Lower lobe of right lung (tissue), 2 donors: ENCODE results near the gene ZNF296. TPM values are rescaled to one million over a fixed set of nuclear protein-coding genes. Genes with fewer than 3 reads are reported as not detected.
A peak's percentile ranks its signal among the peaks of the same experiment; 100 is the strongest.

Source experiments
- ATAC-seq, 2 donors: fragments of 200-7000 bp; cut with Tn5 transposase; one replicate each; pipeline ENCODE4 v1.9.1; 2020 to 2022; ENCODE audit warnings: mild to moderate bottlenecking in 2 of 2, moderate library complexity in 2 of 2
- DNase-seq: peaks from one replicate; pipeline ENCODE4 v3.0.0-alpha.2; 2020
- H3K27ac ChIP-seq: fragments of 200-600 bp; one replicate; pipeline ENCODE4 v1.8.0; 2022
- H3K27me3 ChIP-seq: fragments of 200-600 bp; one replicate; pipeline ENCODE4 v1.8.0; 2022; ENCODE audit warnings: low read depth
- H3K36me3 ChIP-seq: fragments of 200-600 bp; one replicate; pipeline ENCODE4 v1.8.0; 2022; ENCODE audit warnings: mild to moderate bottlenecking
- H3K4me1 ChIP-seq: fragments of 200-600 bp; one replicate; pipeline ENCODE4 v1.8.0; 2022
- H3K4me3 ChIP-seq: fragments of 200-600 bp; one replicate; pipeline ENCODE4 v1.8.0; 2022; ENCODE audit warnings: mild to moderate bottlenecking
- H3K9me3 ChIP-seq: fragments of 200-600 bp; one replicate; pipeline ENCODE4 v1.8.0; 2022
- CTCF ChIP-seq: fragments of 200-600 bp; IDR thresholded peaks from one replicate; pipeline ENCODE4 v1.8.0; 2022; ENCODE audit warnings: antibody characterized with exemption, mild to moderate bottlenecking
- intact Hi-C: fragments of 100-400 bp; cut with DNase I; formaldehyde crosslinking; loops from one replicate; pipeline ENCODE4 v1.11.0; 2022
- total RNA-seq: library from RNA; stranded (reverse); fragmentation: NEBNext Ultra II Directional; extraction: Animal tissue kit (Norgen Biotek cat#: 25700); gene quantifications from one replicate; pipeline ENCODE4 v1.2.1, GENCODE V29; 2021
- donor health status: DM: no; HTN: yes; CAD: no; lungs with severe emphysema.

Gene ZNF296
- total RNA-seq, 1 donor from 2014 or later: 1.7 TPM

- no peak for TF ChIP-seq CTCF
- peak overlapping the region; percentile 80 for H3K27ac ChIP-seq
- peaks cover 47% of the 10 kb centered on the region for H3K4me1 ChIP-seq
- H3K36me3 ChIP-seq: peaks cover 15% of the 10 kb centered on the region
- no peaks in the 10 kb centered on the region for H3K9me3 ChIP-seq
- H3K27me3 ChIP-seq: no peaks in the 10 kb centered on the region
- peak overlapping the region; percentile 99 for H3K4me3 ChIP-seq
- ATAC-seq (no peak), DNase-seq (no peak)
- intact Hi-C loops: no loop called here
Measured at GRCh38 chr19:45078390-45079062, 2.2 kb upstream of the ZNF296 start.

GRCh38 chr19:45076851-45077730 lies 813 bp upstream of the ZNF296 start:
- no peak for TF ChIP-seq CTCF
- intact Hi-C loops: no loop called here
- Histone ChIP-seq H3K9me3 (no peaks in the 10 kb centered on the region), H3K36me3 (peaks cover 9% of the 10 kb centered on the region), H3K4me1 (peaks cover 50% of the 10 kb centered on the region), H3K27ac (peak overlapping the region; percentile 84), H3K4me3 (peak overlapping the region; percentile 76), H3K27me3 (no peaks in the 10 kb centered on the region)
- ATAC-seq (no peak), DNase-seq (no peak)

- DNase-seq (peak; percentile 95), ATAC-seq (peak; percentile 87 to 91)
- H3K27ac ChIP-seq: peak overlapping the region; percentile 84
- intact Hi-C loops: no loop called here
- H3K27me3 ChIP-seq: no peaks in the 10 kb centered on the region
- no peak for TF ChIP-seq CTCF
- peak overlapping the region; percentile 76 for H3K4me3 ChIP-seq
- H3K9me3 ChIP-seq: no peaks in the 10 kb centered on the region
- peaks cover 19% of the 10 kb centered on the region for H3K36me3 ChIP-seq
- peaks cover 47% of the 10 kb centered on the region for H3K4me1 ChIP-seq
Measured at GRCh38 chr19:45075301-45076028, 813 bp downstream of the ZNF296 start.

- Histone ChIP-seq H3K27ac (peak overlapping the region; percentile 84), H3K4me1 (peaks cover 41% of the 10 kb centered on the region), H3K9me3 (no peaks in the 10 kb centered on the region), H3K27me3 (no peaks in the 10 kb centered on the region), H3K4me3 (peak overlapping the region; percentile 76), H3K36me3 (peaks cover 25% of the 10 kb centered on the region)
- no peak for TF ChIP-seq CTCF
- no peak for DNase-seq
- intact Hi-C loops: no loop called here
- no peak for ATAC-seq
Measured at GRCh38 chr19:45074744-45075300, 1.5 kb downstream of the ZNF296 start.
